Fibroblast of lung (primary cell): ENCODE measurements around the gene SLC38A2. TPM values are rescaled to one million over a fixed set of nuclear protein-coding genes. Genes with fewer than 3 reads are reported as not detected.

ENCODE experiments used
- DNase-seq, 2 donors: peaks; one replicate each; pipeline versions ENCODE4 v3.0.0 to v3.0.0-alpha.2; 2010; ENCODE audit warnings: low read depth in 2 of 2
- H2AFZ ChIP-seq: 2 replicates; pipeline ENCODE4 v1.5.1; 2012; ENCODE audit warnings: low read length, control low read depth, inconsistent platforms
- H3K27ac ChIP-seq: 2 replicates; pipeline ENCODE4 v1.5.1; 2011; ENCODE audit warnings: low read length, control low read depth; ENCODE audit not compliant: insufficient read depth
- H3K27me3 ChIP-seq: 2 replicates; pipeline ENCODE4 v1.5.1; 2011; ENCODE audit warnings: mild to moderate bottlenecking, low read length; ENCODE audit not compliant: control insufficient read depth, insufficient read depth
- H3K36me3 ChIP-seq: 2 replicates; pipeline ENCODE4 v1.5.1; 2011; ENCODE audit warnings: low read length; ENCODE audit not compliant: control insufficient read depth, insufficient read depth
- H3K4me1 ChIP-seq: 2 replicates; pipeline ENCODE4 v1.5.1; 2011; ENCODE audit warnings: low read length; ENCODE audit not compliant: control insufficient read depth, insufficient read depth; ENCODE audit errors: extremely low read depth
- H3K4me2 ChIP-seq: 2 replicates; pipeline ENCODE4 v1.5.1; 2011; ENCODE audit warnings: low read length, control low read depth; ENCODE audit not compliant: insufficient read depth; ENCODE audit errors: extremely low read depth
- H3K4me3 ChIP-seq, 4 experiments: fragments of 200-600 bp in 1 of 4; sonication (generic) in 1 of 4; replicated peaks in 1 of 4; 2 replicates each; pipeline ENCODE4 v1.5.1; 2011 to 2016; ENCODE audit warnings: low read length in 4 of 4, low read depth in 3 of 4, mild to moderate bottlenecking in 3 of 4, control low read depth in 2 of 4, inconsistent platforms in 1 of 4, mixed read lengths in 1 of 4; ENCODE audit not compliant: insufficient read depth in 1 of 4; ENCODE audit errors: control extremely low read depth in 1 of 4
- H3K79me2 ChIP-seq: 2 replicates; pipeline ENCODE4 v1.5.1; 2012; ENCODE audit warnings: mild to moderate bottlenecking, low read length, inconsistent platforms; ENCODE audit not compliant: control insufficient read depth, insufficient read depth
- H3K9ac ChIP-seq: 2 replicates; pipeline ENCODE4 v1.5.1; 2011; ENCODE audit warnings: mild to moderate bottlenecking, low read length, control low read depth; ENCODE audit not compliant: insufficient read depth
- H3K9me3 ChIP-seq: 2 replicates; pipeline ENCODE4 v1.5.1; 2012; ENCODE audit warnings: low read depth, low read length; ENCODE audit not compliant: control insufficient read depth, insufficient read depth
- H4K20me1 ChIP-seq: 2 replicates; pipeline ENCODE4 v1.5.1; 2011; ENCODE audit warnings: low read length; ENCODE audit not compliant: control insufficient read depth, insufficient read depth; ENCODE audit errors: extremely low read depth
- CTCF ChIP-seq, 2 donors: IDR thresholded peaks in 1 of 2; conservative IDR thresholded peaks in 1 of 2; 1 replicate in 1 of 2; 2 replicates in 1 of 2; pipeline ENCODE4 v1.5.1; 2011 to 2012; ENCODE audit warnings: low read length in 2 of 2, control low read depth in 1 of 2, inconsistent platforms in 1 of 2, low read depth in 1 of 2, mild to moderate bottlenecking in 1 of 2
- EZH2 ChIP-seq: IDR thresholded peaks from 2 replicates; pipeline ENCODE4 v1.5.1; 2012; ENCODE audit warnings: low read length, control low read depth, mild to moderate bottlenecking; ENCODE audit errors: missing control alignments
- polyA plus RNA-seq, 2 donors: library from polyadenylated mRNA; depleted of rRNA in 1 of 2; stranded (reverse) in 1 of 2; unstranded in 1 of 2; fragments of >200 nt; gene quantifications; 2 replicates each; pipeline ENCODE4 v1.2.1, GENCODE V29; 2011 to 2012; ENCODE audit warnings: missing spikeins in 1 of 2
- total RNA-seq: library from RNA; depleted of rRNA; stranded (reverse); fragments of >200 nt; gene quantifications from 2 replicates; pipeline ENCODE4 v1.2.1, GENCODE V29; 2014

Gene SLC38A2
- total and polyA plus RNA-seq, 2 donors (not counting 1 experiment from before 2014, with no cell fraction given) = 940 to 1,357 TPM

GRCh38 chr12:46358325-46358700, 14.3 kb downstream of the SLC38A2 start:
- TF ChIP-seq EZH2 = no peak
- no peak for TF ChIP-seq CTCF (conservative IDR thresholded peaks at IDR 0.05 in 1 of 2, IDR thresholded peaks at IDR 0.05 in 1 of 2; ENCODE audit: low read depth in 1 of 2, low read length in 2 of 2)
- no peak overlapping the region for H3K4me3 ChIP-seq
- no peaks in the 10 kb centered on the region for H3K9me3 ChIP-seq
- DNase-seq = no peak
- H4K20me1 ChIP-seq = peaks cover 13% of the 10 kb centered on the region
- peaks cover 9% of the 10 kb centered on the region for H3K79me2 ChIP-seq
- H3K36me3 ChIP-seq = peaks cover 13% of the 10 kb centered on the region
- no peak overlapping the region for H3K4me2 ChIP-seq
- no peaks in the 10 kb centered on the region for H3K4me1 ChIP-seq
- no peak overlapping the region for H3K9ac ChIP-seq
- H2AFZ ChIP-seq = no peak overlapping the region
- H3K27me3 ChIP-seq = no peaks in the 10 kb centered on the region
- H3K27ac ChIP-seq = no peak overlapping the region

GRCh38 chr12:46357438-46358324, 14.9 kb downstream of the SLC38A2 start:
- H3K4me2 ChIP-seq = no peak overlapping the region
- no peaks in the 10 kb centered on the region for H3K9me3 ChIP-seq
- DNase-seq = peak; percentile 68 to 91
- no peak overlapping the region for H3K4me3 ChIP-seq
- H3K79me2 ChIP-seq = peaks cover 3% of the 10 kb centered on the region
- no peaks in the 10 kb centered on the region for H3K27me3 ChIP-seq
- H3K36me3 ChIP-seq = peaks cover 10% of the 10 kb centered on the region
- no peak overlapping the region for H3K27ac ChIP-seq
- H2AFZ ChIP-seq = no peak overlapping the region
- peaks cover 12% of the 10 kb centered on the region for H4K20me1 ChIP-seq
- no peak overlapping the region for H3K9ac ChIP-seq
- no peaks in the 10 kb centered on the region for H3K4me1 ChIP-seq
- no peak for TF ChIP-seq EZH2
- no peak for TF ChIP-seq CTCF (conservative IDR thresholded peaks at IDR 0.05 in 1 of 2, IDR thresholded peaks at IDR 0.05 in 1 of 2; ENCODE audit: low read depth in 1 of 2, low read length in 2 of 2)

GRCh38 chr12:46356655-46357437, 15.7 kb downstream of the SLC38A2 start:
- Histone ChIP-seq H3K9me3 (no peaks in the 10 kb centered on the region), H3K9ac (no peak overlapping the region), H3K4me3 (no peak overlapping the region), H4K20me1 (peaks cover 12% of the 10 kb centered on the region), H3K4me1 (no peaks in the 10 kb centered on the region), H3K27ac (no peak overlapping the region), H2AFZ (no peak overlapping the region), H3K36me3 (peaks cover 10% of the 10 kb centered on the region), H3K79me2 (no peaks in the 10 kb centered on the region), H3K27me3 (no peaks in the 10 kb centered on the region), H3K4me2 (no peak overlapping the region)
- DNase-seq = peak in 1 of 2 donors; percentile 55
- no peak for TF ChIP-seq EZH2
- no peak for TF ChIP-seq CTCF (conservative IDR thresholded peaks at IDR 0.05 in 1 of 2, IDR thresholded peaks at IDR 0.05 in 1 of 2; ENCODE audit: low read depth in 1 of 2, low read length in 2 of 2)
